Cortex of kidney (tissue), 1 donor: ENCODE data around the gene SNRPA.
"Not testable (repeated sequence)": the region's sequence is repeated elsewhere in the genome, so short reads cannot be mapped to it uniquely, and the experiment has no call there.

ENCODE experiments used
- DNase-seq: peaks from one replicate; lab custom pipeline; 2025; lab: John Stamatoyannopoulos, UW

The SNRPA gene

GRCh38 chr19:40802300-40803169, 51.5 kb downstream of the SNRPA start:
- DNase-seq, result no peak

- DNase-seq, result no peak
Measured at GRCh38 chr19:40803170-40803856, 52.3 kb downstream of the SNRPA start.

- no peak for DNase-seq
Measured at GRCh38 chr19:40803857-40804782, 53.1 kb downstream of the SNRPA start.

DNA sequence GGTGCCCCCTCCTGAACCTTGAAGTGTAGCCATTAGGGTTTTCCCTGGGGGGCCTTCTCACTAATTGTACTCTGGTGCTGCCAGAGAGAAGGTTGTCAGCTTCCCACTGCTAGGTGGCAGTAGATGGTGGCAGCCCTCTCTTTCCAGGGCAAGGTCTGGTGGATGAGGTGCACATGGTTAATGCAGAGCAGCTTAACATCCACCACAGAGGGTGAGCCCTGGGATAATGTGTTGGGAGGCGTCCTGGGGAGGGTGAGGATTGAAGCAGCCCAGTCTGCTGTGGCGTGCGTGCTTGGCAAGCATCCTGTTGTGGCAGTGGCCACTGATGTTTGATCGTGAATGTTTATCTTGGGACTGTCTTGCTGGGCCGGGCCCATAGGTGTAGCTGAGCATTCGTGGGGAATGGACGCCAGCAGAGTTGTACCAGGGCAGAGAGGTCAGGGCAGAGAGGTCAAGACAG, 53.8 kb downstream of the SNRPA start:
- DNase-seq, result no peak

- DNase-seq, result no peak
Measured at GRCh38 chr19:40805258-40805868, 54.4 kb downstream of the SNRPA start.

DNA sequence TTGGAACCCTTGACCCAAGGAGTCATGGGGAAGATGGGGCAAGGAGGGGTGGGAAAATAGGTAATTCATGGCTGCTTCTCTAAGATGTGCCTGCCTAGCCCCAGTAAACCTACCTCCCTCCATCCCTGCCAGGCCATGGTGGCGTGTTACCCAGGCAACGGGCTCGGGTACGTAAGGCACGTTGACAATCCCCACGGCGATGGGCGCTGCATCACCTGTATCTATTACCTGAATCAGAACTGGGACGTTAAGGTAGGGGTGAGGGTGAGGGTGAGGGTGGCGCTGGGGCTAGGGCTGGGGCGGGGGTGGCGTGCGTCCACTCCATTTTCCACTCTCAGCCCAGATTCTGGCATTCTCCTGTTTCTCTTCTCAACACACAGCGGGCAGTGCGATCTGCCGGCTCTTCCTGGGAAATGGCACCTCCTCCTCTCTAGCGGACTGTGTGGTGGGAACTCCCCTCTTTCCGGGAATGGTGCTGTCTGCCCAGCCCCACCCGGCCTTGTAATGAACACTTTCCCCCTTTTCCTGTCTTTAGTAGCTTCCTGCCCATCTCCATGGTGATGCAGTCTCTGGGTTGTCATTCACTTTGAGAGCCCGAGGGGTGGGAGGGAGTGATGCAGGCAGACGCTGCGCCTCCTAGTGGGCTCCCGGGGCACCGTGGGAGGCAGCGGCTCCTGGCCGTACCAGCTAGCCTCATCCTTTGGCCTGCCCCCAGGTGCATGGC, 55.6 kb downstream of the SNRPA start:
- no peak for DNase-seq

GRCh38 chr19:40807147-40808020, 56.4 kb downstream of the SNRPA start:
- DNase-seq, result no peak

DNA sequence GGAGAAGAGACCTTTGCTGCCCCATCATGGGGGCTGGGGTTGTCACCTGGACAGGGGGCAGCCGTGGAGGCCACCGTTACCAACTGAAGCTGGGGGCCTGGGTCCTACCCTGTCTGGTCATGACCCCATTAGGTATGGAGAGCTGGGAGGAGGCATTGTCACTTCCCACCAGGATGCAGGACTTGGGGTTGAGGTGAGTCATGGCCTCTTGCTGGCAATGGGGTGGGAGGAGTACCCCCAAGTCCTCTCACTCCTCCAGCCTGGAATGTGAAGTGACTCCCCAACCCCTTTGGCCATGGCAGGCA, 57.0 kb downstream of the SNRPA start:
- no peak for DNase-seq

GRCh38 chr19:40808497-40808896, 57.5 kb downstream of the SNRPA start:
- DNase-seq, result no peak

DNA sequence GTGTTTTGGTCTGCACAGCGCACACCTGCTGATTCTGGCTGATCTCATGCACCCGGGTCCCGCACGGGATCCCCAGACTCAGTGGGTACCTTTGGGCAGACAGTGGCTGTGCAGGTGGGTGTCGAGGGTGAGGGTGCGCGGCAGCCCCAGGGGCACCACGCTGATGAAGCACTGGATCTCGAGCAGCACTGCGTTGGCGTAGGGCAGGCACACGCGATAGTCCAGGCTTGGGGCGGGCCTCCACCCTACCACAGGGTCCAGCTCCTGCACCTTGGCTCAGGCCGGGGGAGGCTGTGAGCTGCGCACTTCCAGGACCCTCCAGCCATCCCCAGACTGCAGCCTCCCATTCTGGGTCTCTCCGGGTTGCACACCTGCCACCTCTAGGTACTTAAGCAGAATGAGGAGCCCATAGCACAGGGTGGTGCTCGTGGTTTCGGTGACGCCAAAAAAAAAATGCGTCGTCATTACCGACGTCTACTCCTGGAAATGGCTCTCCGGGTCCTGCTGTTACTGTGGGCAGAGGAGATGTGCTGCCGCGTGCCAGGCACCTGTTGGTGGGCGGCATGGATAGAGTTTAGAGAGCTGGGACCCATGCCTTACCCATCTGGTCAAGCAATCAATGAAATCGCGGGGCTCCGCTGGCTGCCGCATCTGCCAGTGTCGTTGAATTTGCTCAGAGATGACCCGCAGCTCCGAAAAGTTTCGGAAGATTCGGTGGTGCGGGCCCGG, 58.5 kb downstream of the SNRPA start:
- no peak for DNase-seq

GRCh38 chr19:40810160-40810559, 59.2 kb downstream of the SNRPA start:
- no peak for DNase-seq

GRCh38 chr19:40810649-40811408, 59.8 kb downstream of the SNRPA start:
- DNase-seq, result not testable (repeated sequence)

GRCh38 chr19:40811478-40812341, 60.7 kb downstream of the SNRPA start:
- DNase-seq, result no peak

- DNase-seq, result not testable (repeated sequence)
Measured at GRCh38 chr19:40812571-40812970, 61.6 kb downstream of the SNRPA start.

DNA sequence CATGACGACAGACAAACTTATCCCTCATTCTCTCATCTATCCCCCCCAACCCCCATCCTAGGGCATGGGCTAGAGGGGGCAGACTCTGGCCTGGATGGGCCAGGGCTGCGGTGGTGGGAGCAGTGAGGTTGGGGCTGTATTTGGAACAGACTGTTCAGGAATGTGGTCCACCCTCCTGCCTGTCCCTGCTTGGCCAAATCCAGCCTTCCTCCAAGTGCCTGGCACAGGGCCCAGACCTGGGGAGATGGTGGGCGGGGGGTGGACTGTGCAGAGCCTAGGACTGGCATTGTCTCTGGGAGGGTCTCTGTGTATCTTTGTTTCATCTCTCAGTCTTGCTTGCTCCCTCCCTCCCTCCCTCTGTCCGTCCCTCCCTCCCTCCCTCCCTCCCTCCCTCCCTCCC, 62.2 kb downstream of the SNRPA start:
- no peak for DNase-seq
